GM23248 (cell line): ENCODE measurements around the gene PLXND1. TPM values are rescaled to one million over a fixed set of nuclear protein-coding genes. Genes with fewer than 3 reads are reported as not detected.
"Not testable (repeated sequence)": the region's sequence is repeated elsewhere in the genome, so short reads cannot be mapped to it uniquely, and the experiment has no call there.

Experiments used
- DNase-seq: peaks from one replicate; pipeline ENCODE4 v3.0.0-alpha.2; 2015
- H2AFZ ChIP-seq: fragments of 200-600 bp; sonication (generic); 2 replicates; pipeline ENCODE4 v1.6.1; 2016; ENCODE audit warnings: antibody characterized with exemption
- H3F3A ChIP-seq: fragments of 200-600 bp; sonication (generic); 2 replicates; pipeline ENCODE4 v1.6.1; 2016; ENCODE audit warnings: mild to moderate bottlenecking, antibody characterized with exemption, mixed run types; ENCODE audit not compliant: insufficient read depth
- H3K27ac ChIP-seq: fragments of 200-600 bp; sonication (generic); 2 replicates; pipeline ENCODE4 v1.5.1; 2016; ENCODE audit warnings: mild to moderate bottlenecking
- H3K27me3 ChIP-seq: fragments of 200-600 bp; sonication (generic); replicated peaks from 2 replicates; pipeline ENCODE4 v1.6.1; 2016; ENCODE audit warnings: mild to moderate bottlenecking; ENCODE audit not compliant: insufficient read depth
- H3K36me3 ChIP-seq: fragments of 200-600 bp; sonication (generic); 2 replicates; pipeline ENCODE4 v1.6.1; 2016; ENCODE audit warnings: low read depth, mild to moderate bottlenecking
- H3K4me1 ChIP-seq: fragments of 200-600 bp; sonication (generic); 2 replicates; pipeline ENCODE4 v1.6.1; 2016; ENCODE audit warnings: mild to moderate bottlenecking; ENCODE audit not compliant: insufficient read depth
- H3K4me2 ChIP-seq: fragments of 200-600 bp; sonication (generic); one replicate; pipeline ENCODE4 v1.6.1; 2016; ENCODE audit warnings: mild to moderate bottlenecking; ENCODE audit not compliant: unreplicated experiment
- H3K4me3 ChIP-seq: fragments of 200-600 bp; sonication (generic); 2 replicates; pipeline ENCODE4 v1.5.1; 2016; ENCODE audit warnings: mild to moderate bottlenecking
- H3K79me2 ChIP-seq: fragments of 200-600 bp; sonication (generic); 2 replicates; pipeline ENCODE4 v1.6.1; 2016; ENCODE audit warnings: mild to moderate bottlenecking; ENCODE audit not compliant: insufficient read depth
- H3K9ac ChIP-seq: fragments of 200-600 bp; sonication (generic); 2 replicates; pipeline ENCODE4 v1.6.1; 2016; ENCODE audit warnings: mild to moderate bottlenecking
- H3K9me2 ChIP-seq: fragments of 200-600 bp; sonication (generic); 2 replicates; pipeline ENCODE4 v1.6.1; 2016; ENCODE audit warnings: mixed run types, mild to moderate bottlenecking, moderate library complexity; ENCODE audit not compliant: insufficient read depth
- H3K9me3 ChIP-seq: fragments of 200-600 bp; sonication (generic); one replicate; pipeline ENCODE4 v1.6.1; 2017; ENCODE audit warnings: low read depth
- H4K20me1 ChIP-seq: fragments of 200-600 bp; sonication (generic); 2 replicates; pipeline ENCODE4 v1.6.0; 2016; ENCODE audit not compliant: insufficient read depth
- EZH2 ChIP-seq: fragments of 200-600 bp; sonication (generic); IDR thresholded peaks from 2 replicates; pipeline ENCODE4 v1.6.1; 2018; ENCODE audit warnings: antibody characterized with exemption, mild to moderate bottlenecking; ENCODE audit not compliant: insufficient read depth, poor library complexity, severe bottlenecking
- EZH2phosphoT487 ChIP-seq: fragments of 200-600 bp; sonication (generic); IDR thresholded peaks from 2 replicates; pipeline ENCODE4 v1.6.1; 2018; ENCODE audit warnings: antibody characterized with exemption, moderate library complexity, mild to moderate bottlenecking, low read depth; ENCODE audit not compliant: insufficient read depth
- WGBS, 2 experiments: methylation state at CpG; one replicate each; pipeline ENCODE4 v1.1.6; 2015 to 2017; ENCODE audit warnings: low lambda C conversion rate in 2 of 2, low coverage in 1 of 2; ENCODE audit errors: missing lambda C conversion rate in 2 of 2; 5-methylcytosine and 5-hydroxymethylcytosine counted together
- in situ Hi-C: fragments of 300-500 bp; cut with MboI; formaldehyde crosslinking; loops from 2 replicates; pipeline ENCODE4 v1.15.0; 2020
- polyA plus RNA-seq: library from polyadenylated mRNA; unstranded; fragments of >200 nt; fragmentation: Nextera tagmentation; extraction: Ambion mirVana; gene quantifications from 2 replicates; pipeline ENCODE4 v1.2.1, GENCODE V29; 2016
- total RNA-seq: library from RNA; depleted of rRNA; stranded (reverse); fragments of >200 nt; shearing (Covaris generic); gene quantifications from 2 replicates; pipeline ENCODE4 v1.2.3, GENCODE V29; 2014

The PLXND1 gene
- total and polyA plus RNA-seq, 2 experiments from 2014 or later, result 37.4 to 83.0 TPM

DNA sequence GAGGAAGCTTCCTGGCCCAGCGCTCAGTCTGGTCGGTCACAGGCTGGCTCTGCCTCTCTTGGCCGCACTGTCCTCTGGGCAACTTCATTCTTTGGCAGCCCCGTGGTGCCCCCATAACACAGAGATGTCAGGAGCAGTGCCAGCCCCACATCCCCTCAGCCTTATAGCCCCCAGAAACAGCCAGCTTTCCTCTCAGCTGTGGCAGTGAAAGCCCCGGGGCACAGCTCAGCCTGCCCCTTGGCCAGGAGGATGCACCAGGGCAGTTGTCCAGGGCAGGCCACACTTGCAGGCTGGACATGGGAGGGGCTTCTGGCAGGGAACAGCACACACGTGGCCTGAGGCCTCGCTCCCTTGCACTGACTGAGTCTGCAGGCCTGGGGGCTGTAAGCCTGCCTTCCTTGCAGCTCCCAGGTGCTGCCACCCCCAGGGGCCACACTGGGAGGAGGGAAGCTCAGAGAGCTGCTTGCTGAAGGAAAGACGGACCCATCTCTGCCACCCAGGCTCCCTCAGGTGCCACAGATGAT lies 88.4 kb downstream of the PLXND1 start:
- Histone ChIP-seq H3K4me3 (no peak overlapping the region), H3K79me2 (no peaks in the 10 kb centered on the region), H3K4me2 (no peak overlapping the region), H3K9ac (no peak overlapping the region), H3K36me3 (no peaks in the 10 kb centered on the region), H3K27ac (no peak overlapping the region), H3K27me3 (no peaks in the 10 kb centered on the region), H3K9me2 (no peaks in the 10 kb centered on the region), H3K9me3 (no peaks in the 10 kb centered on the region), H4K20me1 (no peaks in the 10 kb centered on the region), H3F3A (no peaks in the 10 kb centered on the region), H2AFZ (no peak overlapping the region), H3K4me1 (no peaks in the 10 kb centered on the region)
- no peak for DNase-seq
- WGBS, 2 experiments, result 84% methylated on average over 8 of the region's 8 CpGs
- in situ Hi-C loops, result no loop called here
- TF ChIP-seq EZH2phosphoT487 (no peak), EZH2 (no peak)

DNA sequence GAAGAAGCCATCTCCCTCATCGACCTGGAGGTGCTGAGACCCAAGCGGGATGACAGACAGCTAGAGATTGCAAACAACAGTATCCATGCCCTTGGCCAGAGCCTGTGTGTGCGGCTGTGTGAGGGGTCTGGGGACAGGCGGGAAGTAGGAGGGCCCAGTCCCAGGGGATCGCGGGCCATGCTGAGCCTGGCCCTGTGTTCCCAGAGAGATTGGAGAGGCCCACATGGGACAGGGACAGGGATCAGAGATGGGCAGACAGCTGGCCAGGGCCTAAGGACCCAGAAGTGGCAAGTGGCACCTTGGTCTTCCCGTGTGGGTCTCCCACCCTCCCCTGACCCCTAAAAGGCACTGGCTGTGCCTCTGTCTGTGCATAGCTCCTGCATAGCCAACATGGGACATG lies 89.0 kb downstream of the PLXND1 start:
- no peak overlapping the region for H3K4me3 ChIP-seq
- H3K36me3 ChIP-seq, result no peaks in the 10 kb centered on the region
- H3K27ac ChIP-seq, result no peak overlapping the region
- TF ChIP-seq EZH2phosphoT487 (no peak), EZH2 (no peak)
- H4K20me1 ChIP-seq, result no peaks in the 10 kb centered on the region
- no peaks in the 10 kb centered on the region for H3K9me3 ChIP-seq
- H3K79me2 ChIP-seq, result no peaks in the 10 kb centered on the region
- no peaks in the 10 kb centered on the region for H3F3A ChIP-seq
- H3K4me1 ChIP-seq, result no peaks in the 10 kb centered on the region
- H3K9ac ChIP-seq, result no peak overlapping the region
- no peaks in the 10 kb centered on the region for H3K9me2 ChIP-seq
- H2AFZ ChIP-seq, result no peak overlapping the region
- 82 to 83% methylated on average over 7 of the region's 7 CpGs for WGBS, 2 experiments
- H3K27me3 ChIP-seq, result no peaks in the 10 kb centered on the region
- DNase-seq, result no peak
- in situ Hi-C loops, result no loop called here
- H3K4me2 ChIP-seq, result no peak overlapping the region

DNA sequence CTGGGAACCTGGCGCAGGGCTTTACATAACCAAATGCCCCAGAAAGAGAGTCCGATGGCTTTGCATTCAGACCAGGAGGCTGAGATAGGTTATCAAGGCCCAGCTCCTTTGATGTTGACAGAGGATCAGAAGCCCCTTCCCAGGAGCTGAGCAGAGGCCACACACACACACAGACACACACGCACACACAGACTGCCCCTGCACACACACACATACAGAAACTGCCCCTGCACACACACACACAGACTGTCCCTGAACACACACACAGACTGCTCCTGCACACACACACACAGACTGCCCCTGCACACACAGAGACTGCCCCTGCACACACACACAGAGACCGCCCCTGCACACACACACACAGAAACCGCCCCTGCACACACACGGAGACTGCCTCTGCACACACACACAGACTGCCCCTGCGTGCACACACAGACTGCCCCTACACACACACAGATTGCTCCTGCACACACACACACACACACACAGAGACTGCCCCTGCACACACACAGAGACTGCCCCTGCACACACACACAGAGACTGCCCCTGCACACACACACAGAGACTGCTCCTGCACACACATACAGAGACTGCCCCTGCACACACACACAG lies 90.5 kb downstream of the PLXND1 start:
- H3K4me2 ChIP-seq, H3K36me3 ChIP-seq, H3K79me2 ChIP-seq, H3F3A ChIP-seq, H4K20me1 ChIP-seq, in situ Hi-C loops, H3K27ac ChIP-seq, DNase-seq, H3K9me2 ChIP-seq, H2AFZ ChIP-seq, H3K9ac ChIP-seq, H3K4me3 ChIP-seq, H3K4me1 ChIP-seq, H3K9me3 ChIP-seq, H3K27me3 ChIP-seq: not testable (repeated sequence)
- 87 to 92% methylated on average over 7 of the region's 7 CpGs for whole genome bisulfite sequencing, 2 experiments

DNA sequence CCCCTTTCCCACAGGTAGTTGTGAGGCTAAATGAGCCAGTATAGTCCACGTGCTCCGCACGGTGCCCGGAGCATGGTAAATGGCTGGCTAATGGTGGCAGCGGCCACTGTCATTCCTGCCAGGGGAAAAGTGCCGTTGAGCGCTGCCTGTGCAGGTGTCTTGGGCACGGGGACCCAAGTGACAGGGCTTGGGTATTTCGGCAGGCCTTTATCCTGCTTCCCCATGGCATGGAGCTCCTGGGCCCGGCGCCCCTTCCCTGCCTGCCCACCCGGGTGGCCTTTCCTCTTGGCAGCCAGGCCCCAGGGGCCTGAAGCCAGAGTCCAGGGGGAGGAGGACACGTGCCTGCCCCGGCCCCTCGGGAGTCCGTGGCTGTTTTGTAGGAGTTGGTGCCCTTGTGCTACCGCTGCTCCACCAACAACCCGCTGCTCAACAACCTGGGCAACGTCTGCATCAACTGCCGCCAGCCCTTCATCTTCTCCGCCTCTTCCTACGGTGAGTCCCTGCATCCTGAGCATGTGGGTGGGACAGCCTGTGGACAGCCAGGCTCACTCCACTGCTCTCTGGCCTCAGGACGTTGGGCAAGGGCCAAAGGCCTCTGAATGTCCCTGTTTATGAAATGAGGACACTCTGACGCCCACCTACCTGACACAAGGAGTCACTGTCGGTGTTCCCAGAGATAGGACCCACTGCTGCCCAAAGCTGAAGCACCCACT lies 91.2 kb downstream of the PLXND1 start:
- H3K9ac ChIP-seq, in situ Hi-C loops, H3K27me3 ChIP-seq, H3K9me3 ChIP-seq, H3K36me3 ChIP-seq, H3K4me1 ChIP-seq, H4K20me1 ChIP-seq, H3F3A ChIP-seq, H3K4me2 ChIP-seq, H2AFZ ChIP-seq, DNase-seq, H3K9me2 ChIP-seq, H3K79me2 ChIP-seq, H3K27ac ChIP-seq, H3K4me3 ChIP-seq: not testable (repeated sequence)
- 88 to 89% methylated on average over 17 to 22 of the region's 25 CpGs for WGBS, 2 experiments

DNA sequence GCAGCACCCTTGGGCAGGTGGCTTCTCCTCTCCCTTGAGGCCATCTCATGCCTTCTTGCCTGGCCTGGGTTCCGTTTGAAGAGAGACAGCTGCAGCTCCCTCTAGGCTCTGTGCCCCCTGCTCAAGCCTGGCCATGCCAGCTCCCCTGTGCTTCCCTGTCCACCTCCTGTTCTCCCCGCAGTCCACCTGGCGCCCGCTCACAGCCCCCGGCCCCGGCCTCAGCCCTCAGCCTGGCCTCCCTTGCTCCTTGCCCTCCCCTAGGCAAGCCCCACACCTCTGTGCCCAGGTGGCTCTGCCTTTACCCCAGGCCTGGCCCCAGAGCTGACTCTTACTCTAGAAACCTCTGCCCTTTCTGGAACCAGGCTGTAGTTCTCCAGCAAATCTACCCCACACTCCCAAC lies 91.9 kb downstream of the PLXND1 start:
- 87 to 89% methylated on average over 4 to 6 of the region's 6 CpGs for WGBS, 2 experiments
- no peak overlapping the region for H3K27ac ChIP-seq
- H3K4me1 ChIP-seq, result no peaks in the 10 kb centered on the region
- H3K9ac ChIP-seq, result no peak overlapping the region
- H3K4me3 ChIP-seq, result no peak overlapping the region
- no peak overlapping the region for H3K4me2 ChIP-seq
- H3K27me3 ChIP-seq, result no peaks in the 10 kb centered on the region
- H3K79me2 ChIP-seq, result no peaks in the 10 kb centered on the region
- DNase-seq, result no peak
- no peak for TF ChIP-seq EZH2phosphoT487
- TF ChIP-seq EZH2, result no peak
- no peak overlapping the region for H2AFZ ChIP-seq
- in situ Hi-C loops, result no loop called here
- no peaks in the 10 kb centered on the region for H3K9me3 ChIP-seq
- H4K20me1 ChIP-seq, result no peaks in the 10 kb centered on the region
- no peaks in the 10 kb centered on the region for H3K36me3 ChIP-seq
- H3K9me2 ChIP-seq, result no peaks in the 10 kb centered on the region
- no peaks in the 10 kb centered on the region for H3F3A ChIP-seq
